Smooth muscle cell (in vitro differentiated cells): ENCODE data around the gene TOP3B. TPM values are rescaled to one million over a fixed set of nuclear protein-coding genes. Genes with fewer than 3 reads are reported as not detected.

Source experiments
- DNase-seq: peaks from one replicate; lab custom pipeline; 2025; ENCODE audit not compliant: unreplicated experiment; lab: John Stamatoyannopoulos, UW
- H2AFZ ChIP-seq: fragments of 200-600 bp; sonication (generic); 2 replicates; pipeline ENCODE4 v1.6.0; 2016; ENCODE audit warnings: antibody characterized with exemption, low read depth, mild to moderate bottlenecking
- H3F3A ChIP-seq: fragments of 200-600 bp; sonication (generic); 2 replicates; pipeline ENCODE4 v1.6.0; 2017; ENCODE audit warnings: antibody characterized with exemption, low read depth
- H3K27ac ChIP-seq: fragments of 200-600 bp; sonication (generic); 2 replicates; pipeline ENCODE4 v1.5.1; 2016; ENCODE audit warnings: low read depth, mild to moderate bottlenecking
- H3K27me3 ChIP-seq: fragments of 200-600 bp; sonication (generic); 2 replicates; pipeline ENCODE4 v1.6.1; 2016; ENCODE audit warnings: low read depth, mild to moderate bottlenecking
- H3K36me3 ChIP-seq: fragments of 200-600 bp; sonication (generic); 2 replicates; pipeline ENCODE4 v1.5.1; 2016; ENCODE audit warnings: low read depth
- H3K4me1 ChIP-seq: fragments of 200-600 bp; sonication (generic); 2 replicates; pipeline ENCODE4 v1.5.1; 2016; ENCODE audit warnings: low read depth
- H3K4me2 ChIP-seq: fragments of 200-600 bp; sonication (generic); 2 replicates; pipeline ENCODE4 v1.6.0; 2016; ENCODE audit warnings: mild to moderate bottlenecking
- H3K4me3 ChIP-seq: fragments of 200-600 bp; sonication (generic); 2 replicates; pipeline ENCODE4 v1.5.1; 2016; ENCODE audit warnings: mild to moderate bottlenecking
- H3K79me2 ChIP-seq: fragments of 200-600 bp; sonication (generic); 2 replicates; pipeline ENCODE4 v1.6.0; 2016; ENCODE audit warnings: low read depth, mild to moderate bottlenecking
- H3K9ac ChIP-seq: fragments of 200-600 bp; sonication (generic); 2 replicates; pipeline ENCODE4 v1.6.0; 2016; ENCODE audit warnings: low read depth
- H3K9me3 ChIP-seq: fragments of 200-600 bp; sonication (generic); replicated peaks from 2 replicates; pipeline ENCODE4 v1.5.1; 2016; ENCODE audit warnings: low read depth
- H4K20me1 ChIP-seq: fragments of 200-600 bp; sonication (generic); 2 replicates; pipeline ENCODE4 v1.6.0; 2016; ENCODE audit warnings: low read depth
- WGBS: methylation state at CpG from one replicate; pipeline ENCODE4 v1.1.7; 2016; ENCODE audit warnings: low lambda C conversion rate; 5-methylcytosine and 5-hydroxymethylcytosine counted together
- polyA plus RNA-seq: library from polyadenylated mRNA; unstranded; fragments of >200 nt; fragmentation: Nextera tagmentation; extraction: Ambion mirVana; gene quantifications from 2 replicates; pipeline ENCODE4 v1.2.1, GENCODE V29; 2016
- total RNA-seq: library from RNA; depleted of rRNA; stranded (reverse); fragments of >200 nt; gene quantifications from 2 replicates; pipeline ENCODE4 v1.2.3, GENCODE V29; 2014
- TF ChIP-seq, protein P1 (sequence below): fragments of 200-600 bp; sonication (generic); IDR thresholded peaks from 2 replicates; pipeline ENCODE4 v1.5.1; 2017; ENCODE audit warnings: borderline replicate concordance, mild to moderate bottlenecking, antibody characterized with exemption; ENCODE audit not compliant: insufficient read depth, poor library complexity, severe bottlenecking

TOP3B gene
- total and polyA plus RNA-seq, 2 experiments from 2014 or later, result 15.2 to 17.6 TPM

DNA sequence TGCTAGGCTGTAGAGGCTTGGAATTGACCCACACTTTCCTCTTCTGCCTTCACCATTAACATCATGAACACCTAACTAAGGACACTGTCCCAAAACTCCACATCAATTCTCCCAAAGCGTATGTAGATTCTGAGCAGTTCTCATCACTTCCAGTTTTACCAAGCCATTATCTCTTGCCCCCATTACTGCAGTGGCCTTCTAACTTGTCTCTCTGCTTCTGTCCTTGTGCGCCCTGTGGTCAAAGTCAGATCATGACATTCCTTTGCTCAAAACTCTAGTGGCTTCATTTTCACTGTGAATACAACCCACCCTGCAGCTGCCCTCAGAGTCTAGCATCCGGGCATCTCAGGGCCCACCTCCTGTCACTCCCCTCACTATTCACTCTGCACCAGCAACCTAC, 13.1 kb upstream of the TOP3B start:
- Histone ChIP-seq H3K27me3 (peaks cover 36% of the 10 kb centered on the region), H3K4me1 (no peaks in the 10 kb centered on the region), H3K9me3 (no peaks in the 10 kb centered on the region), H3K27ac (no peak overlapping the region), H3K9ac (no peak overlapping the region), H3K4me3 (no peak overlapping the region), H3F3A (no peaks in the 10 kb centered on the region), H4K20me1 (no peaks in the 10 kb centered on the region), H3K79me2 (no peaks in the 10 kb centered on the region), H3K36me3 (no peaks in the 10 kb centered on the region), H2AFZ (no peak overlapping the region), H3K4me2 (no peak overlapping the region)
- 89% methylated on average over 3 of the region's 3 CpGs for WGBS
- TF ChIP-seq, protein P1, sequence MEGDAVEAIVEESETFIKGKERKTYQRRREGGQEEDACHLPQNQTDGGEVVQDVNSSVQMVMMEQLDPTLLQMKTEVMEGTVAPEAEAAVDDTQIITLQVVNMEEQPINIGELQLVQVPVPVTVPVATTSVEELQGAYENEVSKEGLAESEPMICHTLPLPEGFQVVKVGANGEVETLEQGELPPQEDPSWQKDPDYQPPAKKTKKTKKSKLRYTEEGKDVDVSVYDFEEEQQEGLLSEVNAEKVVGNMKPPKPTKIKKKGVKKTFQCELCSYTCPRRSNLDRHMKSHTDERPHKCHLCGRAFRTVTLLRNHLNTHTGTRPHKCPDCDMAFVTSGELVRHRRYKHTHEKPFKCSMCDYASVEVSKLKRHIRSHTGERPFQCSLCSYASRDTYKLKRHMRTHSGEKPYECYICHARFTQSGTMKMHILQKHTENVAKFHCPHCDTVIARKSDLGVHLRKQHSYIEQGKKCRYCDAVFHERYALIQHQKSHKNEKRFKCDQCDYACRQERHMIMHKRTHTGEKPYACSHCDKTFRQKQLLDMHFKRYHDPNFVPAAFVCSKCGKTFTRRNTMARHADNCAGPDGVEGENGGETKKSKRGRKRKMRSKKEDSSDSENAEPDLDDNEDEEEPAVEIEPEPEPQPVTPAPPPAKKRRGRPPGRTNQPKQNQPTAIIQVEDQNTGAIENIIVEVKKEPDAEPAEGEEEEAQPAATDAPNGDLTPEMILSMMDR, result no peak
- no peak for DNase-seq

DNA sequence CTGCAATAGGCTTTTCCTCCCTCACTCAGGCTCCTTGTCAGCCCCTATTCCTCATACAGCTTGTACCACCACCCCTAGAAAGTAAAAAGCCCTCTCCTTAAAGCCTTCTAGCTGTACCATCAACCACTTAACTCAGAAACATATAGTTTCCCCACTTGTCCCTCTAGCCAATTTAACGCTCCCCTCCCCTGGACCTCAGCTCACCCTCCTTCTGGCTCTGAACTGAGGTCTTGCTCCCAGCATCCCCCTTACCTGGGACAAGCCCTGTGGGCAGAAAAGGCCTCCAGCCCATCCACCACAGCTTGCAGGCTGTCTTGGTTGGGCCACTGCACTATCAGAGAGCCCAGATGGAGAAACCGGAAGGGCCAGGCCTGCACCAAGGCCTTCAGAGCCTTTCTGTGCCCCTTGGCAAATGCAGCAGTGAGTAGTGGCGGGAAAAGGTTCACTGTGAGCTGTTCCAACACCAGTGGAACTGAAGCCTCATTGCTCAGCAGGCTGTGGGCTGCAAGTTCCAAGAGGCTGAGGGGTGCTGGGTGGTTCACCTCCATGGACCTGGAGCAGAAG, 12.4 kb upstream of the TOP3B start:
- Histone ChIP-seq H2AFZ (no peak overlapping the region), H4K20me1 (no peaks in the 10 kb centered on the region), H3K27ac (no peak overlapping the region), H3K9me3 (no peaks in the 10 kb centered on the region), H3F3A (no peaks in the 10 kb centered on the region), H3K4me2 (no peak overlapping the region), H3K79me2 (no peaks in the 10 kb centered on the region), H3K9ac (no peak overlapping the region), H3K36me3 (no peaks in the 10 kb centered on the region), H3K4me3 (no peak overlapping the region), H3K4me1 (no peaks in the 10 kb centered on the region), H3K27me3 (peaks cover 32% of the 10 kb centered on the region)
- no peak for DNase-seq
- WGBS, result 91% methylated on average over 3 of the region's 3 CpGs
- TF ChIP-seq, protein P1, result no peak

DNA sequence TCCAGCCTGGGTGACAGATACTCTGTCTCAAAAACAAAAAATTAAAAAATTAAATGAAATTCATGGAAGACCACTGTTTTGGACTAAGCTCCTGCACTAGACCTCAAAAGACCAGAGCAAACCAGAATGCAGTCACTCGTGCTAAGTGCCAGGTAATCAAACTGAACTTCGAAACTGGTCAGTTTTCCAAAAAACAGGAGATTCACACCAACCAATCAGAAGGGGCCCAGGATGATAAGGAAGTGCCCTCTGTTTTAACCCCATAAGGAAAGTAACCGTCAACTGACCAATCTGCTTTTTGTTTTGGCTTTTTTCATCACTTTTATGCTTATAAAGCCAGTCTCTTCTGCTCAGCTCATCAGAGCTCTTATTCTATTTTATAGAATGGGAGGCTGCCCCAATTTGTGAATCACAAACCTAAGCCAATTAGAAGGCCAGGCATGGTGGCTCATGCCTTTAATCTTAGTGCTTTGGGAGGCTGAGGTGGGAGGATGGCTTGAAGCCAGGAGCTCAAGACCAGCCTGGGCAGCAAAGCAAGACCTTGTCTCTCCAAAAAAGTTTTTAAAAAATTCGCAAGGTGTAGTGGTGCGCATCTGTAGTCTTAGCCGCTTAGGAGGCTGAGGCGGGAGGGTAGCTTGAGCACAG, 10.1 kb upstream of the TOP3B start:
- Histone ChIP-seq H3K36me3 (no peaks in the 10 kb centered on the region), H3K4me3 (no peak overlapping the region), H3K27me3 (peaks cover 18% of the 10 kb centered on the region), H2AFZ (no peak overlapping the region), H3K27ac (no peak overlapping the region), H3K4me2 (no peak overlapping the region), H3K9me3 (no peaks in the 10 kb centered on the region), H3F3A (no peaks in the 10 kb centered on the region), H3K9ac (no peak overlapping the region), H4K20me1 (no peaks in the 10 kb centered on the region), H3K79me2 (no peaks in the 10 kb centered on the region), H3K4me1 (no peaks in the 10 kb centered on the region)
- no peak for DNase-seq
- WGBS, result 80% methylated on average over 7 of the region's 7 CpGs
- TF ChIP-seq, protein P1, result no peak

DNA sequence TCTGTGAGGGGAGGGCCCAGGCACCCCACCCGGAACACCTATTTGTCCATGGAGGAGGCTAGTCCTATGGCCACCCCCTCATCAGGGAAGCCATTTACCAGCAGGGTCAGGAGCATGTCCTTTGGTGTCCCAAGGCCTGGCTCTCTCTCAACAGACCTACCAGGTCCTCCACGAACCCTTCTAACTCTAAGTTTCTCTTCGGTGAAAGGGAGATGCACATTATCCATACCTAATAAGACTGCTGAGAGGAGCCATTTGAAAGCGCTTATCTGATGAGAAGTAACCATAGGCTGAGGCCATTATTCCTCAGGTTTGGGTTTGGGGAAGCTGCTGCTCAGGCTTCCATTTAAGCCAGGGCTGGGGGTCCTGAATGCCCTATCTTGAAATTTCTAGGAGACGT, 9.2 kb upstream of the TOP3B start:
- no peaks in the 10 kb centered on the region for H3K9me3 ChIP-seq
- TF ChIP-seq, protein P1, result no peak
- no peak overlapping the region for H3K4me2 ChIP-seq
- H3K79me2 ChIP-seq, result no peaks in the 10 kb centered on the region
- H3K4me3 ChIP-seq, result no peak overlapping the region
- WGBS, result 92% methylated on average over 5 of the region's 5 CpGs
- peaks cover 18% of the 10 kb centered on the region for H3K27me3 ChIP-seq
- no peaks in the 10 kb centered on the region for H3K4me1 ChIP-seq
- H4K20me1 ChIP-seq, result no peaks in the 10 kb centered on the region
- no peak overlapping the region for H3K27ac ChIP-seq
- H3K36me3 ChIP-seq, result no peaks in the 10 kb centered on the region
- H2AFZ ChIP-seq, result no peak overlapping the region
- no peak for DNase-seq
- H3K9ac ChIP-seq, result no peak overlapping the region
- no peaks in the 10 kb centered on the region for H3F3A ChIP-seq
